Osteocyte (in vitro differentiated cells): ENCODE data around the gene CNGB1. TPM values are rescaled to one million over a fixed set of nuclear protein-coding genes. Genes with fewer than 3 reads are reported as not detected.

ENCODE experiments used
- DNase-seq: peaks from one replicate; pipeline ENCODE4 v3.0.0; 2021; ENCODE audit warnings: mixed read lengths; ENCODE audit not compliant: unreplicated experiment; ENCODE audit errors: extremely low spot score
- H3K27ac Mint-ChIP-seq: one replicate; pipeline ENCODE4 v1.8.0; 2021; ENCODE audit warnings: mild to moderate bottlenecking, mixed read lengths; ENCODE audit not compliant: unreplicated experiment
- H3K27me3 Mint-ChIP-seq: one replicate; pipeline ENCODE4 v1.8.0; 2021; ENCODE audit warnings: mixed read lengths; ENCODE audit not compliant: unreplicated experiment
- H3K36me3 Mint-ChIP-seq: one replicate; pipeline ENCODE4 v1.8.0; 2021; ENCODE audit warnings: mixed read lengths; ENCODE audit not compliant: unreplicated experiment
- H3K4me1 Mint-ChIP-seq: one replicate; pipeline ENCODE4 v1.8.0; 2021; ENCODE audit warnings: mixed read lengths; ENCODE audit not compliant: unreplicated experiment
- H3K4me3 Mint-ChIP-seq: one replicate; pipeline ENCODE4 v1.8.0; 2021; ENCODE audit warnings: mild to moderate bottlenecking, moderate library complexity, mixed read lengths; ENCODE audit not compliant: unreplicated experiment
- H3K9me3 Mint-ChIP-seq: one replicate; pipeline ENCODE4 v1.8.0; 2021; ENCODE audit warnings: mixed read lengths; ENCODE audit not compliant: unreplicated experiment
- total RNA-seq: library from RNA; stranded (reverse); gene quantifications from 2 replicates; pipeline ENCODE4 v1.2.1, GENCODE V29; 2021
- TF ChIP-seq, protein P1 (sequence below): fragments of 200-600 bp; sonication (generic); IDR thresholded peaks from 2 replicates; pipeline ENCODE4 v1.5.0; 2021; ENCODE audit warnings: antibody characterized with exemption, mild to moderate bottlenecking, moderate library complexity

CNGB1 gene
- total RNA-seq, 1 donor from 2014 or later: not detected

DNA sequence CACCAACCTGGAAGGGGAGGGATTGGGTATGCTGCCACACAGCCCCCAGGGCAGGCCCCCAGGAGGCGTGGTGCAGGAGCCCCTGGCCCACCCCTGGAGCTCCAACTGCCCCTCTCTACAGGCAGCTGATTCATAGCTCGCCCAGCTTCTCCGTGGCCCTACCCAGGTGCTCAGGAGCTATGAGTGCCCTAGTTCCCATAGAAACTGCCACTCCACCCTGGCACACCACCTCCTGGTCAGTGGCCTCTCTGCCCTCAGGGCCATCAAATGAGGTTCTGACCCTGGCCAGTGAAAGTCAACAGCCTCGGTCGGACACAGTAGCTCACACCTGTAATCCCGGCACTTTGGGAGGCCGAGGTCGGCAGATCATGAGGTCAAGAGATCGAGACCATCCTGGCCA, 18.0 kb downstream of the CNGB1 start:
- Mint-ChIP-seq H3K9me3 (no peaks in the 10 kb centered on the region), H3K36me3 (no peaks in the 10 kb centered on the region)
- no peak for DNase-seq

DNA sequence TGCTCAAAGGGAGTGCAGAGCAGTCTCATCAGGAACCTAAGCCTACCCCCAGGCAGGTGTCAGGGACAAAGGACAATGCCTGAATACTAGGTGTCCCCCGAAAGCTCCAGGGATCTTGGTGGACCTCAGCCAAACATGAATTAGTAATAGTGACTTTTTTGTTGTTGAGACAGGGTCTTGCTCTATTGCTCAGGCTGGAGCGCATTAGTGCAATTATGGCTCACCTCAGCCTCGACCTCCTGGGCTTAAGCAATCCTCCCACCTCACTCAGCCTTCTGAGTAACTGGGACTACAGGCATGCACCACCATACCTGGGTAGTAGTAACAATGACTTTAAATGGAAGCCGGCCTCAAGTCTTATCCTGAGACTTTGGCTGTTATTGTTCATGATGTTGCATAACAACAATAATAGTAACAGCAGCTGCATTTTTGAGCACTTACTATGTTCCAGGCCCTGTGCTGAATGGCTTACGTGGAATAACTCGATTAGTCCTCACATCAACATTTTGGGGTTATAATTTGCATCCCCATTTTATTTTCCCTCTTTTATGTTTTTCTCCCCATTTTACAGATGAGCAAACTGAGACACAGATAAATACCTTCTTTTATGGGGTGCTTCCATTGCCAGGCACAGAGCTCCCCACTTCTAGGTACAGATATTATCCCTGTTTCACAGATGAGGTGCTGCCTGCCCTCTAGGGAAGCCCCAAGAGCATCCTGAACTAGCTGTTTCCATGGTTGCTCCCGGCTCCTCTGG, 19.5 kb downstream of the CNGB1 start:
- H3K4me1 Mint-ChIP-seq: no peaks in the 10 kb centered on the region
- no peak for DNase-seq
- H3K27me3 Mint-ChIP-seq: peaks cover 8% of the 10 kb centered on the region
- H3K27ac Mint-ChIP-seq: no peak overlapping the region
- no peak overlapping the region for H3K4me3 Mint-ChIP-seq
- TF ChIP-seq, protein P1, sequence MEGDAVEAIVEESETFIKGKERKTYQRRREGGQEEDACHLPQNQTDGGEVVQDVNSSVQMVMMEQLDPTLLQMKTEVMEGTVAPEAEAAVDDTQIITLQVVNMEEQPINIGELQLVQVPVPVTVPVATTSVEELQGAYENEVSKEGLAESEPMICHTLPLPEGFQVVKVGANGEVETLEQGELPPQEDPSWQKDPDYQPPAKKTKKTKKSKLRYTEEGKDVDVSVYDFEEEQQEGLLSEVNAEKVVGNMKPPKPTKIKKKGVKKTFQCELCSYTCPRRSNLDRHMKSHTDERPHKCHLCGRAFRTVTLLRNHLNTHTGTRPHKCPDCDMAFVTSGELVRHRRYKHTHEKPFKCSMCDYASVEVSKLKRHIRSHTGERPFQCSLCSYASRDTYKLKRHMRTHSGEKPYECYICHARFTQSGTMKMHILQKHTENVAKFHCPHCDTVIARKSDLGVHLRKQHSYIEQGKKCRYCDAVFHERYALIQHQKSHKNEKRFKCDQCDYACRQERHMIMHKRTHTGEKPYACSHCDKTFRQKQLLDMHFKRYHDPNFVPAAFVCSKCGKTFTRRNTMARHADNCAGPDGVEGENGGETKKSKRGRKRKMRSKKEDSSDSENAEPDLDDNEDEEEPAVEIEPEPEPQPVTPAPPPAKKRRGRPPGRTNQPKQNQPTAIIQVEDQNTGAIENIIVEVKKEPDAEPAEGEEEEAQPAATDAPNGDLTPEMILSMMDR: no peak
- H3K9me3 Mint-ChIP-seq: no peaks in the 10 kb centered on the region
- no peaks in the 10 kb centered on the region for H3K36me3 Mint-ChIP-seq

More for the DNA sequence above, 18.0 kb downstream of the CNGB1 start:
- Mint-ChIP-seq H3K4me3 (no peak overlapping the region), H3K27me3 (peaks cover 8% of the 10 kb centered on the region), H3K4me1 (no peaks in the 10 kb centered on the region), H3K27ac (no peak overlapping the region)
- TF ChIP-seq, protein P1: no peak

DNA sequence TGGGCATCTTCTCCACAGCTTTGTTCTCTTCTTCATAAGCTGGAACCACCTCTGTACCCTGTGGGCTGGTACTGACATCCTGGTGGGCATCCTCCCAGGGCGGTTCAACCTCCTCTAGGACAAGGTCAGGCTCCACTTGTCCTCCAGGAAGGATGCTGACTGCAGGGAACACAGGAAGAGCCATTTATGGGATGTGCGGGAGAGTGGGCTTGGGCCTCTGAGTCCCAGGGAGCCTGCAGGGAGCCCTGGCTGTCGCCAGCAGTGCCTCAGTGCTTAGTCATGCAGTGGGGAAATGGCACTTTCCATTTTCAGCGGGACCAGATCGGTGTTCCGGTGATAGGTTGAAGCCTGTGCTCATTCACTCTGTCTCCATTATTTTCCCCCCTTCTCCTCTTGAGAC, 20.5 kb downstream of the CNGB1 start:
- no peak for DNase-seq

DNA sequence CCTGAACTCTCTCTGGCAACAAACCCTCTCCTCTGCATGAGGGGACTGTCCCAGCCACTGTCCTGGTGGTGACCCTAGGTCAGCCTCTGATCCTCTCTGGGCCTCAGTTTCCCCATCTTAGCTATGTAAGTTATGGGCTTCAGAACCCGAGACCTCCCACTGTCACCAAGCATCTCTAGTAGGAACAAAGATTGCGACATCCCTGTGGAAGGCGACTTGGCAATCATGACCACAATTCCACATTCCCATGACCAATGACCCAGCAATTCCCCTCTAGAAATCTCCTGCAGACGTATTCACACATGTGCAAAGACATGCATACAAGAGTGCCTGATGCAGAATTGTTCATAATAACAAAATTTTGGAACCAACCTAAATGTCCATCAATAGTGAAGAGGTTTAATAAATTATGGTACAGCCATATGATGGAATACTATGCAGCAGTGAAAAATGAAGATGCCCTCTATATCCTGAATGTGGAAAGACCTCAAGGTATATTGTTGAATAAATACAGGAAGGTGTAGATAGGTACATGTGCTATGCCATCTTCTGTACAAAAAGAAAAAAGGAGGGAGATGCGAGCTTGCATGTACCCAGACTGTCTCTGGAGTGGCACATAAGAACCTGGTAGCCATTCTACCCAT, 21.2 kb downstream of the CNGB1 start:
- Mint-ChIP-seq H3K27ac (no peak overlapping the region), H3K9me3 (no peaks in the 10 kb centered on the region), H3K27me3 (peaks cover 13% of the 10 kb centered on the region), H3K4me1 (no peaks in the 10 kb centered on the region), H3K4me3 (no peak overlapping the region), H3K36me3 (no peaks in the 10 kb centered on the region)
- no peak for DNase-seq
- TF ChIP-seq, protein P1: no peak

More for the DNA sequence above, 20.5 kb downstream of the CNGB1 start:
- H3K27ac Mint-ChIP-seq: no peak overlapping the region
- H3K9me3 Mint-ChIP-seq: no peaks in the 10 kb centered on the region
- H3K27me3 Mint-ChIP-seq: peaks cover 13% of the 10 kb centered on the region
- H3K36me3 Mint-ChIP-seq: no peaks in the 10 kb centered on the region
- TF ChIP-seq, protein P1: no peak
- no peaks in the 10 kb centered on the region for H3K4me1 Mint-ChIP-seq
- H3K4me3 Mint-ChIP-seq: no peak overlapping the region

DNA sequence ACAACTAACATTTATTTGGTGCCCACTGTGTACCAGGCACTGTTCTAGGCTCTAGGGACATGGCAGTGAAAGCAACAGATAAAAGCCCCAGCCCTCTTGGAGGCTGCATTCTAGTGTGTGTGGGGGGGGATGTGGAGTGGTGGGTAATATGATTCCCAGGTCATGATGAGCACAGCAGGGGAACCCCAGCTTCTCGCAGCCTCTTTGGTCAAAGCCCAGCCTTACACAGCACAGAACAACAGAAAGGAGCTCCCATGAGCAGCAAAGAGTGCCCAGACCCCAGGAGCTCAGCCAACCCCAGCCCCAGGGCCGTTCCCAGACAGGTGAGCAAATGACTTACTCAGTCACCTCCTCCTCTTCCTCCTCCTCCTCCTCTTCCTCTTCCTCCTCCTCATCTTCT, 21.9 kb downstream of the CNGB1 start:
- TF ChIP-seq, protein P1: no peak
- H3K27ac Mint-ChIP-seq: no peak overlapping the region
- H3K9me3 Mint-ChIP-seq: no peaks in the 10 kb centered on the region
- H3K4me1 Mint-ChIP-seq: no peaks in the 10 kb centered on the region
- H3K36me3 Mint-ChIP-seq: no peaks in the 10 kb centered on the region
- peaks cover 12% of the 10 kb centered on the region for H3K27me3 Mint-ChIP-seq
- no peak for DNase-seq
- no peak overlapping the region for H3K4me3 Mint-ChIP-seq
